Activated CD4-positive, alpha-beta memory T cell treated with anti-CD3 and anti-CD28 coated beads for 36 hours (primary cell): ENCODE results near the gene TRAK1. TPM values are rescaled to one million over a fixed set of nuclear protein-coding genes. Genes with fewer than 3 reads are reported as not detected.

ENCODE experiments used
- CTCF ChIA-PET: fragments of 350-600 bp; sonication (Branson Sonifier 250); formaldehyde crosslinking; loops from one replicate; lab custom pipeline; 2021; ENCODE audit warnings: antibody characterized with exemption, inconsistent platforms; lab: Charles Lee
- POLR2A ChIA-PET: fragments of 350-600 bp; sonication (Branson Sonifier 250); formaldehyde crosslinking; loops from one replicate; lab custom pipeline; 2021; ENCODE audit warnings: antibody characterized with exemption; lab: Charles Lee
- DNase-seq: peaks from one replicate; pipeline ENCODE4 v3.0.0-alpha.2; 2020
- H3K27ac Mint-ChIP-seq: one replicate; pipeline ENCODE4 v1.8.0; 2021; ENCODE audit warnings: mixed read lengths
- H3K27me3 Mint-ChIP-seq: one replicate; pipeline ENCODE4 v1.8.0; 2021; ENCODE audit warnings: mixed read lengths
- H3K36me3 Mint-ChIP-seq: one replicate; pipeline ENCODE4 v1.8.0; 2021; ENCODE audit warnings: mixed read lengths
- H3K4me1 Mint-ChIP-seq: one replicate; pipeline ENCODE4 v1.8.0; 2021; ENCODE audit warnings: low read depth, mixed read lengths
- H3K4me3 Mint-ChIP-seq: one replicate; pipeline ENCODE4 v1.8.0; 2021; ENCODE audit warnings: mild to moderate bottlenecking, mixed read lengths
- H3K9me3 Mint-ChIP-seq: one replicate; pipeline ENCODE4 v1.8.0; 2021; ENCODE audit warnings: mixed read lengths
- intact Hi-C: fragments of 100-400 bp; cut with micrococcal nuclease; formaldehyde crosslinking; loops from one replicate; pipeline ENCODE4 v1.15.1; 2023
- total RNA-seq, 2 experiments: library from RNA; stranded (reverse); gene quantifications; one replicate each; pipeline ENCODE4 v1.2.3, GENCODE V29; 2021

Gene TRAK1
- total RNA-seq, 2 experiments from 2014 or later = 19.0 to 19.3 TPM

DNA sequence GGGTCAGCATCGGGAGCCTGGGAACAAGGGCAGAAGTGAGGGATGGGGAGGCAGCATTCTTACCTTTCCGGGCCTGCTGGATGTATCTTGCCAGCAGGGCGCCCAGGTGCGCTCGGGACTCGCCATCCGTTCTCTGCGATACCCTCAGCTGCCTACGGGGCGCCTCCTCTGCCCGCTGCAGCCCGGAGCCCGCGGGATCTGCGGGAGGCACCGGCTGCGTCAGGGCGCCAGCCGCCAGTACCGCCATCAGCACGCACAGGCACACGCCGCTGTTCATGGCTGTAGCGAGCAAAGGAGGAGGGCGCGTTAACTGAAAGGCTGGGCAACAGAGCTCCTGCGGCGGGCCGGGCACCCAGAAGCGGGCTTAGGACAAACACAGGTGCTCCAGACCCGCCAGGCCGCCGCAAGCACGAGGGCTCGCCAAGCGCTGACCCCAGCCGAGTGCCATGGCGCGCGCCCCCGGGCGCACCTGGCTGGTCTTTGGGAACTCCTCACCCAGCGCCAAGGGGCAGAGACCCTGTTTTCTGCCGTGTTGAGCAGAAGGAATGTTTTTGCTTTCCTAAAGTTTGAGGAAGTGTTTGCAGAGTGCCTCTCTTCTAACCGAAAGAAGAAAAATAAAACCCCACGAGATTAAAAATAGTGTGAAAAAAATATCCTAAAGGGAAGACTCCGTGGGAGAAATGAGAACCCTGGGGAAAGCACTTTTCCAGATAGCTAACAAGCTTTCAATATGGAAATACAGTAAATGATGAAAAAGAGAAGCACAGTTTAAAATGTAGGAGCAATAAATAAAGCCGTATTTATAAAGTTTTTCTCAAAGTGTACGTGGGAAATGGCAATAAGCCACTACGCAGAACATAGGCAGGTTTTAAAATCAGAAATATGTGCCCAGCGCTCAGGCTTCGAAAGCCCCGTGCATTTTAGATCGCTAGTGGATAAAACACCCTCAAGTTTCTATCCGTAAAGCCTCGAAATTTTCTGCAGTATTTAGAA lies 172.5 kb downstream of the TRAK1 start:
- H3K27ac Mint-ChIP-seq = no peak overlapping the region
- peaks cover 58% of the 10 kb centered on the region for H3K27me3 Mint-ChIP-seq
- CTCF ChIA-PET = interaction anchor here (3.0 kb wide), 1 partner anchor 180 kb away, joined by 11 read pairs; no protein-coding TSS in a partner anchor
- peaks cover 10% of the 10 kb centered on the region for H3K4me1 Mint-ChIP-seq
- intact Hi-C loops = no loop called here
- peak; percentile 22 for DNase-seq
- H3K4me3 Mint-ChIP-seq = no peak overlapping the region
- H3K36me3 Mint-ChIP-seq = no peaks in the 10 kb centered on the region
- no peaks in the 10 kb centered on the region for H3K9me3 Mint-ChIP-seq
- POLR2A ChIA-PET = no interaction called here

GRCh38 chr3:42264399-42265058 lies 173.4 kb downstream of the TRAK1 start:
- intact Hi-C loops = no loop called here
- POLR2A ChIA-PET = no interaction called here
- H3K4me1 Mint-ChIP-seq = peaks cover 10% of the 10 kb centered on the region
- no peaks in the 10 kb centered on the region for H3K9me3 Mint-ChIP-seq
- CTCF ChIA-PET = interaction anchor here (1.6 to 3.0 kb wide), 2 partner anchors 17 to 179 kb away, joined by 4 to 11 read pairs; no protein-coding TSS in a partner anchor
- H3K4me3 Mint-ChIP-seq = no peak overlapping the region
- no peaks in the 10 kb centered on the region for H3K36me3 Mint-ChIP-seq
- peak; percentile 38 for DNase-seq
- peaks cover 62% of the 10 kb centered on the region for H3K27me3 Mint-ChIP-seq
- H3K27ac Mint-ChIP-seq = no peak overlapping the region

- H3K27me3 Mint-ChIP-seq = peaks cover 64% of the 10 kb centered on the region
- H3K36me3 Mint-ChIP-seq = no peaks in the 10 kb centered on the region
- DNase-seq = no peak
- H3K4me3 Mint-ChIP-seq = no peak overlapping the region
- ChIA-PET POLR2A (no interaction called here), CTCF (interaction anchor here (1.6 kb wide), 1 partner anchor 18 kb away, joined by 4 read pairs; no protein-coding TSS in a partner anchor)
- no peaks in the 10 kb centered on the region for H3K9me3 Mint-ChIP-seq
- intact Hi-C loops = no loop called here
- H3K27ac Mint-ChIP-seq = no peak overlapping the region
- peaks cover 10% of the 10 kb centered on the region for H3K4me1 Mint-ChIP-seq
These were observed 174.2 kb downstream of the TRAK1 start for GRCh38 chr3:42265059-42265991.

GRCh38 chr3:42266085-42266484 lies 174.9 kb downstream of the TRAK1 start, which contains the start of gene CCK:
Gene CCK, minus strand, starts transcription at chr3:42266185. Its CDS starts 2,555 bp downstream, at chr3:42263630.
- Mint-ChIP-seq H3K9me3 (peaks cover 2% of the 10 kb centered on the region), H3K4me1 (peaks cover 10% of the 10 kb centered on the region), H3K27me3 (peaks cover 68% of the 10 kb centered on the region), H3K27ac (no peak within 1 kb of the TSS), H3K4me3 (no peak within 1 kb of the TSS), H3K36me3 (no peaks in the 10 kb centered on the region)
- intact Hi-C loops = no loop called here
- DNase-seq = no peak
- ChIA-PET CTCF (interaction anchor here (1.6 kb wide), 1 partner anchor 19 kb away, joined by 4 read pairs; no protein-coding TSS in a partner anchor), POLR2A (no interaction called here)

GRCh38 chr3:42267878-42268277 lies 176.7 kb downstream of the TRAK1 start:
- H3K36me3 Mint-ChIP-seq = no peaks in the 10 kb centered on the region
- H3K4me1 Mint-ChIP-seq = peaks cover 10% of the 10 kb centered on the region
- no peak for DNase-seq
- no peak overlapping the region for H3K4me3 Mint-ChIP-seq
- ChIA-PET POLR2A (no interaction called here), CTCF (no interaction called here)
- H3K27ac Mint-ChIP-seq = no peak overlapping the region
- peaks cover 9% of the 10 kb centered on the region for H3K9me3 Mint-ChIP-seq
- intact Hi-C loops = no loop called here
- peaks cover 60% of the 10 kb centered on the region for H3K27me3 Mint-ChIP-seq

- Mint-ChIP-seq H3K27me3 (peaks cover 48% of the 10 kb centered on the region), H3K27ac (no peak overlapping the region), H3K36me3 (no peaks in the 10 kb centered on the region), H3K4me3 (no peak overlapping the region), H3K9me3 (peaks cover 9% of the 10 kb centered on the region), H3K4me1 (peaks cover under 1% of the 10 kb centered on the region)
- DNase-seq = no peak
- intact Hi-C loops = no loop called here
- ChIA-PET POLR2A (no interaction called here), CTCF (interaction anchor here (1.2 kb wide), 1 partner anchor 22 kb away, joined by 4 read pairs; no protein-coding TSS in a partner anchor)
These were observed 178.5 kb downstream of the TRAK1 start for GRCh38 chr3:42269647-42270046.

DNA sequence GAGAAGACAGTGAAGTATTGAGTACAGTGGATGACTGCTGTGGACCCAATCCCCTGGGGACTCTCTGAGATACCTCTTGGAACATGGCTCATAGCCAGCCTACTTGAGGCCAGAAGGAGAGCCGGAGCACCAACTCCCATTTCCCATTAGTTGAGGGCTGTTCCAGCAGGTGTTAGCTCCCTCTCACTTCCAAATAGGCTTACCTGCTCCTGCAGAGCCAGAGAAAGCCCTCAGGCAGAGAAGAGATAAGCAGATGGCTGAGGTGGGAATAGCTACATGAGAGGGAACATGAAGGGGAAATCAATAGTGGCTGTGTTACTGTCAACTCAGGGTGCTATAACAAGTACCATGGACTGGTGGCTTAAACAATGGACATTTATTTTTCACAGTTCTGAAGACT lies 179.4 kb downstream of the TRAK1 start:
- Mint-ChIP-seq H3K27me3 (peaks cover 42% of the 10 kb centered on the region), H3K4me1 (no peaks in the 10 kb centered on the region), H3K9me3 (peaks cover 9% of the 10 kb centered on the region), H3K27ac (no peak overlapping the region), H3K4me3 (no peak overlapping the region), H3K36me3 (no peaks in the 10 kb centered on the region)
- ChIA-PET CTCF (no interaction called here), POLR2A (no interaction called here)
- no peak for DNase-seq
- intact Hi-C loops = no loop called here

DNA sequence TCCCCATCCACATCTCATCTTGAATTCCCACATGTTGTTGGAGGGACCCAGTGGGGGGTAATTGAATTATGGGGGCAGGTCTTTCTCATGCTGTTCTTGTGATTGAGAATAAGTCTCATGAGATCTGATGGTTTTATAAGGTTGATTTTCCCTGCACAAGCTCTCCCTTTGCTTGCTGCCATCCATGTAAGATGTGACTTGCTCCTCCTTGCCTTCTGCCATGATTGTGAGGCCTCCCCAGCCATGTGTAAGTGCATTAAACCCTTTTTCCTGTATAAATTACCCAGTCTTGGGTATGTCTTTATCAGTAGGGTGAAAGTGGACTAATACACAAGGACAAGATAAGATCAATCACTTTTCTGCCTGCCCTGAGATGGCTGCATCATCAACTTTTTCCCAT lies 180.6 kb downstream of the TRAK1 start:
- H3K27me3 Mint-ChIP-seq = peaks cover 34% of the 10 kb centered on the region
- H3K9me3 Mint-ChIP-seq = peaks cover 9% of the 10 kb centered on the region
- H3K4me3 Mint-ChIP-seq = no peak overlapping the region
- H3K4me1 Mint-ChIP-seq = no peaks in the 10 kb centered on the region
- H3K36me3 Mint-ChIP-seq = no peaks in the 10 kb centered on the region
- no peak for DNase-seq
- ChIA-PET POLR2A (no interaction called here), CTCF (interaction anchor here (0.5 kb wide), 1 partner anchor 82 kb away, joined by 4 read pairs; no protein-coding TSS in a partner anchor)
- H3K27ac Mint-ChIP-seq = no peak overlapping the region
- intact Hi-C loops = no loop called here

- POLR2A ChIA-PET = no interaction called here
- no peaks in the 10 kb centered on the region for H3K36me3 Mint-ChIP-seq
These were observed 182.2 kb downstream of the TRAK1 start for GRCh38 chr3:42273361-42273760.

DNA sequence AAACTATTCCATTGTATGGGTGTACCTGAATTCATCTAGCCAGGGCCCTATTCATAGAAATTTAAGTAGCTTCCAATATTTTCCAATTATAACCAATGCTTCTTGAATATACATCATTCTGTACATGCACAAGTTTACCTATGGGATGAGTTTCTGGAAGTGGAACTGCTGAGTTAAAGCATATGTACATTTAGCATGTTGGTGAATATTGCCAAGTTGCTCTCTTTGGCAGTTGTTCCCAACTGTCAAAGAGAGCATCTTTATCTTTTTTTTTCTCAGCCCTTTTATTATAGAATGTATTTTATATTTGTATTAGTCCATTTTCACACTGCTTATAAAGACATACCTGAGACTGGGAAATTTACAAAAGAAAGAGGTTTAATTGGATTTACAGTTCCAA lies 183.1 kb downstream of the TRAK1 start:
- Mint-ChIP-seq H3K27me3 (peaks cover 16% of the 10 kb centered on the region), H3K4me1 (no peaks in the 10 kb centered on the region), H3K36me3 (no peaks in the 10 kb centered on the region), H3K27ac (no peak overlapping the region), H3K4me3 (no peak overlapping the region), H3K9me3 (peaks cover 10% of the 10 kb centered on the region)
- DNase-seq = no peak
- POLR2A ChIA-PET = no interaction called here
- intact Hi-C loops = no loop called here
- CTCF ChIA-PET = interaction anchor here (1.5 kb wide), 1 partner anchor 26 kb away, joined by 4 read pairs; no protein-coding TSS in a partner anchor

More at GRCh38 chr3:42273361-42273760, 182.2 kb downstream of the TRAK1 start:
- Mint-ChIP-seq H3K9me3 (peaks cover 9% of the 10 kb centered on the region), H3K27me3 (peaks cover 21% of the 10 kb centered on the region), H3K4me1 (no peaks in the 10 kb centered on the region), H3K27ac (no peak overlapping the region), H3K4me3 (no peak overlapping the region)
- DNase-seq = no peak
- CTCF ChIA-PET = interaction anchor here (1.5 kb wide), 1 partner anchor 25 kb away, joined by 4 read pairs; no protein-coding TSS in a partner anchor
- intact Hi-C loops = no loop called here

GRCh38 chr3:42275217-42275616 lies 184.1 kb downstream of the TRAK1 start:
- no peaks in the 10 kb centered on the region for H3K4me1 Mint-ChIP-seq
- no peak overlapping the region for H3K27ac Mint-ChIP-seq
- no peaks in the 10 kb centered on the region for H3K36me3 Mint-ChIP-seq
- H3K9me3 Mint-ChIP-seq = peaks cover 20% of the 10 kb centered on the region
- POLR2A ChIA-PET = no interaction called here
- intact Hi-C loops = no loop called here
- CTCF ChIA-PET = no interaction called here
- H3K4me3 Mint-ChIP-seq = no peak overlapping the region
- H3K27me3 Mint-ChIP-seq = peaks cover 8% of the 10 kb centered on the region
- DNase-seq = no peak
